ENCODE results near the gene RAB40C. TPM values are rescaled to one million over a fixed set of nuclear protein-coding genes. Genes with fewer than 3 reads are reported as not detected.

The RAB40C gene
- total RNA-seq, 1 experiment from 2014 or later = 30.7 TPM

DNA sequence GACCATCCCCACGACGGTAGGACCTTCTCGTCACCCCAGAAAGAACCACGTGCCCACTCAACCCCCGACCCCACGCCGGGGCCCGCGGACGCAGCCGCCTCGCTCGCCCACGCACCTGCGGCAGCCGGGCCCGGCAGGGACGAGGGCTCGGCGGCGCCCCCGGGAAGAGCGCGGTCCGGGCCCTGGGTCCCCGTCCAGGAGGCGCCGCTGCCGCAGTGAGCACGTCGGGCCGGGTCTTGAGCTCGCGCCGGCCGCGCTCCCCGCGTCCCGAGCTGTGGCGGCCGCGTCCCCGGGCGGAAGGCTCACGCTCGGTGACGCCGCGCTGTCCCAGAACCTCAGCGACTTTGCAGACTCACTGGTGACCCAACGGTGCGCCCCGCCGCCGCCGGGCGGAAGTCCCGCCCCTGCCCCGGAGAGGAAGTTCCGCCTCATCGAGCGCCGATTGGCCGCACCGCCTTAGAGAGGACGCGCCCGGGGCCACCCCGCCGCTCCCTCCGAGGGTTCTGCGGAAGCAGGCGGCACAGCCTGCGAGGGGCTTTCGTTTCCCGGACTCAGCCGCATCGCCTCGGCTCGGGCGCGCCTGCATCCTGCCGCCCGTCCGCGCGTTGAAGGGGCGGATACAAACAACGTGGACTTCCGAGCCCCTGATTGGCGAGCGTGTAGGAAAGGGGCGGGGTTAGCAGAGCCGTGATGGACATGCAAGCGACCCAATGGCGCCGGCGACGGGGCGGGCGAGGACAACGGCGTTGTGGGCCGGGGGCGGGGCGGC is 793 bp upstream of the RAB40C start:
- ATAC-seq = peak; percentile 83
- DNase-seq (ENCODE audit: low read depth, low spot score) = peak; percentile 64
- POLR2A ChIA-PET = interaction anchor here (1.0 kb wide), 1 partner anchor 87 kb away, joined by 3 read pairs; no protein-coding TSS in a partner anchor
- no peaks in the 10 kb centered on the region for H3K27me3 ChIP-seq (ENCODE audit: control insufficient read depth, insufficient read depth, low read length)
- H3K9me3 ChIP-seq (ENCODE audit: control insufficient read depth, insufficient read depth, low read depth, low read length) = no peaks in the 10 kb centered on the region
- peak overlapping the region; percentile 78 to 79 for H3K4me3 ChIP-seq (ENCODE audit: low read depth in 2 of 2, low read length in 2 of 2)
- BruUV-seq (replicated peaks) = no TSS peak
- peak overlapping the region; percentile 90 for H3K27ac ChIP-seq (ENCODE audit: low read length)
- in situ Hi-C loops (cut with HindIII; ENCODE audit: low pct_unique_long_range_greater_than_20kb, low sequenced_read_pairs) (no loop called here), intact Hi-C loops (cut with micrococcal nuclease; ENCODE audit: unreplicated experiment) (no loop called here)
- CTCF ChIA-PET = interaction anchor here (0.5 kb wide), 1 partner anchor 65 kb away, joined by 6 read pairs; no protein-coding TSS in a partner anchor
- H3K36me3 ChIP-seq (ENCODE audit: control insufficient read depth, insufficient read depth, low read length) = no peaks in the 10 kb centered on the region
- peaks cover 45% of the 10 kb centered on the region for H3K4me1 ChIP-seq (ENCODE audit: control insufficient read depth, insufficient read depth, low read length)
- TF ChIP-seq, protein P1, sequence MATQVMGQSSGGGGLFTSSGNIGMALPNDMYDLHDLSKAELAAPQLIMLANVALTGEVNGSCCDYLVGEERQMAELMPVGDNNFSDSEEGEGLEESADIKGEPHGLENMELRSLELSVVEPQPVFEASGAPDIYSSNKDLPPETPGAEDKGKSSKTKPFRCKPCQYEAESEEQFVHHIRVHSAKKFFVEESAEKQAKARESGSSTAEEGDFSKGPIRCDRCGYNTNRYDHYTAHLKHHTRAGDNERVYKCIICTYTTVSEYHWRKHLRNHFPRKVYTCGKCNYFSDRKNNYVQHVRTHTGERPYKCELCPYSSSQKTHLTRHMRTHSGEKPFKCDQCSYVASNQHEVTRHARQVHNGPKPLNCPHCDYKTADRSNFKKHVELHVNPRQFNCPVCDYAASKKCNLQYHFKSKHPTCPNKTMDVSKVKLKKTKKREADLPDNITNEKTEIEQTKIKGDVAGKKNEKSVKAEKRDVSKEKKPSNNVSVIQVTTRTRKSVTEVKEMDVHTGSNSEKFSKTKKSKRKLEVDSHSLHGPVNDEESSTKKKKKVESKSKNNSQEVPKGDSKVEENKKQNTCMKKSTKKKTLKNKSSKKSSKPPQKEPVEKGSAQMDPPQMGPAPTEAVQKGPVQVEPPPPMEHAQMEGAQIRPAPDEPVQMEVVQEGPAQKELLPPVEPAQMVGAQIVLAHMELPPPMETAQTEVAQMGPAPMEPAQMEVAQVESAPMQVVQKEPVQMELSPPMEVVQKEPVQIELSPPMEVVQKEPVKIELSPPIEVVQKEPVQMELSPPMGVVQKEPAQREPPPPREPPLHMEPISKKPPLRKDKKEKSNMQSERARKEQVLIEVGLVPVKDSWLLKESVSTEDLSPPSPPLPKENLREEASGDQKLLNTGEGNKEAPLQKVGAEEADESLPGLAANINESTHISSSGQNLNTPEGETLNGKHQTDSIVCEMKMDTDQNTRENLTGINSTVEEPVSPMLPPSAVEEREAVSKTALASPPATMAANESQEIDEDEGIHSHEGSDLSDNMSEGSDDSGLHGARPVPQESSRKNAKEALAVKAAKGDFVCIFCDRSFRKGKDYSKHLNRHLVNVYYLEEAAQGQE (IDR thresholded peaks at IDR 0.05; ENCODE audit: insufficient read depth in 1 of 2, low read depth in 2 of 2, low read length in 1 of 2) = no peak
- no peak; the same call in 1 of the 2 replicates for TF ChIP-seq POLR2AphosphoS5 (IDR thresholded peaks at IDR 0.05; ENCODE audit: low read depth, low read length)
- TF ChIP-seq, protein P2, sequence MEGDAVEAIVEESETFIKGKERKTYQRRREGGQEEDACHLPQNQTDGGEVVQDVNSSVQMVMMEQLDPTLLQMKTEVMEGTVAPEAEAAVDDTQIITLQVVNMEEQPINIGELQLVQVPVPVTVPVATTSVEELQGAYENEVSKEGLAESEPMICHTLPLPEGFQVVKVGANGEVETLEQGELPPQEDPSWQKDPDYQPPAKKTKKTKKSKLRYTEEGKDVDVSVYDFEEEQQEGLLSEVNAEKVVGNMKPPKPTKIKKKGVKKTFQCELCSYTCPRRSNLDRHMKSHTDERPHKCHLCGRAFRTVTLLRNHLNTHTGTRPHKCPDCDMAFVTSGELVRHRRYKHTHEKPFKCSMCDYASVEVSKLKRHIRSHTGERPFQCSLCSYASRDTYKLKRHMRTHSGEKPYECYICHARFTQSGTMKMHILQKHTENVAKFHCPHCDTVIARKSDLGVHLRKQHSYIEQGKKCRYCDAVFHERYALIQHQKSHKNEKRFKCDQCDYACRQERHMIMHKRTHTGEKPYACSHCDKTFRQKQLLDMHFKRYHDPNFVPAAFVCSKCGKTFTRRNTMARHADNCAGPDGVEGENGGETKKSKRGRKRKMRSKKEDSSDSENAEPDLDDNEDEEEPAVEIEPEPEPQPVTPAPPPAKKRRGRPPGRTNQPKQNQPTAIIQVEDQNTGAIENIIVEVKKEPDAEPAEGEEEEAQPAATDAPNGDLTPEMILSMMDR (IDR thresholded peaks at IDR 0.05) = no peak

DNA sequence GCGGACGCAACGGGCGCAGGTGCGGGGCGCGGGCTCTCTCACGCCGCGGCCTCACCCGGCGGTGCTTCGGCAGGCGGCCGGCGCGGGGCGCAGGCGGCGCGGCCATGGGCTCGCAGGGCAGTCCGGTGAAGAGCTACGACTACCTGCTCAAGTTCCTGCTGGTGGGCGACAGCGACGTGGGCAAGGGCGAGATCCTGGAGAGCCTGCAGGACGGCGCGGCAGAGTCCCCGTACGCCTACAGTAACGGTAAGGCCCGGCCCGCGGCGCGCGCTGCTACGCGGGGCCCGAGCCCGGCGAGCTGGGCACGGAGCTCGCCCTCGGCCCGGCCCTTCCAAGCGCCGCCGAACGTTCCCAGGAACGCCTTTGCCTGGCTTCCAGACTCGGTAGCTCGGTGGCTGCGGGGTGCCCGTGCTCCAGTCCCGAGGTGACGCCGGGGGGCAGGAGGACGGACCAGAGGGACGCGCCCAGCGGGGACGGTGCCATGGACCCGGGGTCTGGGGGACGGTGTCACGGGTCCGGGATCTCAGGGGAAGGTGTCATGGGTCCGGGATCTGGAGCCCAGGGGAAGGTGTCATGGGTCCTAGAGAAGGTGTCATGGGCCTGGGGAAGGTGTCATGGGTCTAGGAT is 435 bp downstream of the RAB40C start:
- intact Hi-C loops (cut with micrococcal nuclease; ENCODE audit: unreplicated experiment) (no loop called here), in situ Hi-C loops (cut with HindIII; ENCODE audit: low pct_unique_long_range_greater_than_20kb, low sequenced_read_pairs) (no loop called here)
- ATAC-seq = peak; percentile 1; the same call in 1 of the 2 replicates
- Histone ChIP-seq H3K36me3 (ENCODE audit: control insufficient read depth, insufficient read depth, low read length) (no peaks in the 10 kb centered on the region), H3K4me3 (ENCODE audit: low read depth in 2 of 2, low read length in 2 of 2) (peak overlapping the region; percentile 65 to 78), H3K9me3 (ENCODE audit: control insufficient read depth, insufficient read depth, low read depth, low read length) (no peaks in the 10 kb centered on the region), H3K4me1 (ENCODE audit: control insufficient read depth, insufficient read depth, low read length) (peaks cover 46% of the 10 kb centered on the region), H3K27me3 (ENCODE audit: control insufficient read depth, insufficient read depth, low read length) (no peaks in the 10 kb centered on the region), H3K27ac (ENCODE audit: low read length) (peak overlapping the region; percentile 20)
- ChIA-PET POLR2A (no interaction called here), CTCF (interaction anchor here (1.0 kb wide), 1 partner anchor 20 kb away, joined by 3 read pairs; no protein-coding TSS in a partner anchor)
- BruUV-seq (replicated peaks) = no TSS peak
- TF ChIP-seq SIN3A (IDR thresholded peaks at IDR 0.05; ENCODE audit: borderline replicate concordance, insufficient read depth, low read depth, low read length) (peak; percentile 25; the same call in 1 of the 2 replicates), POLR2AphosphoS5 (IDR thresholded peaks at IDR 0.05; ENCODE audit: low read depth, low read length) (no peak), TCF7L2 (IDR thresholded peaks at IDR 0.05; ENCODE audit: low read depth, low read length) (no peak)
- no peak for DNase-seq (ENCODE audit: low read depth, low spot score)
